H1 (cell line): ENCODE data around the gene ARHGAP25. TPM values are rescaled to one million over a fixed set of nuclear protein-coding genes. Genes with fewer than 3 reads are reported as not detected.

ENCODE experiments used
- EZH2 ChIP-seq: fragments of 200-600 bp; sonication (generic); IDR thresholded peaks from 2 replicates; pipeline ENCODE4 v1.7.1; 2012; ENCODE audit warnings: low read depth, mild to moderate bottlenecking, moderate library complexity, low read length, inconsistent platforms; ENCODE audit not compliant: severe bottlenecking
- GTF2F1 ChIP-seq: IDR thresholded peaks from 2 replicates; pipeline ENCODE4 v1.6.1; 2012; ENCODE audit warnings: low read depth, low read length, improper control_type of control experiment, borderline replicate concordance
- KDM4A ChIP-seq: IDR thresholded peaks from one replicate; pipeline ENCODE4 v1.7.1; 2012; ENCODE audit warnings: low read depth, mild to moderate bottlenecking, moderate library complexity, low read length, inconsistent platforms; ENCODE audit not compliant: severe bottlenecking
- POLR2A ChIP-seq, 2 experiments: IDR thresholded peaks; 1 replicate in 1 of 2; 2 replicates in 1 of 2; pipeline ENCODE4 v1.6.1; 2011; ENCODE audit warnings: low read depth in 2 of 2, low read length in 2 of 2, mild to moderate bottlenecking in 2 of 2; ENCODE audit errors: control extremely low read depth in 1 of 2
- polyA plus RNA-seq, 7 experiments: library from polyadenylated mRNA; depleted of rRNA in 3 of 7; stranded (reverse) in 5 of 7; unstranded in 2 of 7; fragments of >200 nt in 5 of 7; fragments of 200-250 nt in 2 of 7; gene quantifications; 1 replicate in 5 of 7; 2 replicates in 1 of 7; 4 replicates in 1 of 7; pipeline versions ENCODE4 v1.2.1 to v1.2.3, GENCODE V29; 2011 to 2013; ENCODE audit warnings: missing spikeins in 2 of 7, mixed read lengths in 2 of 7
- total RNA-seq: library from RNA; stranded (reverse); fragmentation: NEBNext Ultra II Directional; extraction: Animal tissue kit (Norgen Biotek cat#: 25700); gene quantifications from 2 replicates; pipeline ENCODE4 v1.2.1, GENCODE V29; 2021

ARHGAP25 gene
- total and polyA plus RNA-seq, 2 of the 8 experiments (the other 6 are each of a cell fraction or from before 2014, with no cell fraction given): 1.00 to 1.2 TPM

- TF ChIP-seq GTF2F1 (no peak), EZH2 (no peak), POLR2A (IDR thresholded peaks at IDR 0.05; ENCODE audit: control extremely low read depth in 1 of 2, low read depth in 2 of 2, low read length in 2 of 2) (no peak), KDM4A (no peak)
- TF ChIP-seq, all 59 proteins: peak for 0
Observed at GRCh38 chr2:68838641-68839040, 104.0 kb downstream of the ARHGAP25 start (continued).
